Activated CD4-positive, alpha-beta T cell treated with anti-CD3 and anti-CD28 coated beads, Interleukin-2, amount 50 U/mL, for 24 hours (primary cell): ENCODE results near the gene PTPRA.
"Not testable (repeated sequence)": the region's sequence is repeated elsewhere in the genome, so short reads cannot be mapped to it uniquely, and the experiment has no call there.

Experiments used
- DNase-seq, 2 donors: peaks; one replicate each; pipeline ENCODE4 v3.0.0-alpha.2; 2020; ENCODE audit warnings: low read depth in 1 of 2, low spot score in 1 of 2

The PTPRA gene

GRCh38 chr20:3038454-3038853 is 165.2 kb downstream of the PTPRA start:
- no peak for DNase-seq

- no peak for DNase-seq
Measured at GRCh38 chr20:3039426-3039825, 166.1 kb downstream of the PTPRA start.

DNA sequence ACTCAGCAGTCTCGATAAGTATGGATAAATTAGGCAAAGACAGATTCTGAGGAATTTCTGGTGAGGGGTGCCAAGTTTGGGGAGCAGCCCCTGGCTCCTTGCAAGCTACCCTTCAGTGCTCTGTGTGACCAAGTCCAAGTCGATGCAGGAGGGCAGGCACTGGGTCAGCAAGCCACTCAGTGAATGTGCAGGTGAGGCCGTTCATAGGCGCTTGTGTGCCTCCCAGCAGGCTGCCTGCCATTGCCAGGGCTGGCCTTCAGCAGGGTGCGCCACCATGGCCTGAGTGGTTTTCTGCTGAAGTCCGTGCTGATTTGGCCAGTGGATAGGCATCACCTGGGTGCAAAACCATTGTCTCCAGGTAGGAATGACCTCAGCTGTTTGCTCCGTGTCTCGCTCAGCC is 166.8 kb downstream of the PTPRA start:
- DNase-seq, result no peak

GRCh38 chr20:3041854-3042409 is 168.7 kb downstream of the PTPRA start:
- no peak for DNase-seq

- DNase-seq, result no peak
Measured at GRCh38 chr20:3042625-3043024, 169.3 kb downstream of the PTPRA start.

- no peak for DNase-seq
Measured at GRCh38 chr20:3043322-3043721, 170.0 kb downstream of the PTPRA start, which contains the start of gene GNRH2. TSS of gene GNRH2 (plus strand) at chr20:3043622. CDS start at chr20:3044415, 793 bp downstream.

DNA sequence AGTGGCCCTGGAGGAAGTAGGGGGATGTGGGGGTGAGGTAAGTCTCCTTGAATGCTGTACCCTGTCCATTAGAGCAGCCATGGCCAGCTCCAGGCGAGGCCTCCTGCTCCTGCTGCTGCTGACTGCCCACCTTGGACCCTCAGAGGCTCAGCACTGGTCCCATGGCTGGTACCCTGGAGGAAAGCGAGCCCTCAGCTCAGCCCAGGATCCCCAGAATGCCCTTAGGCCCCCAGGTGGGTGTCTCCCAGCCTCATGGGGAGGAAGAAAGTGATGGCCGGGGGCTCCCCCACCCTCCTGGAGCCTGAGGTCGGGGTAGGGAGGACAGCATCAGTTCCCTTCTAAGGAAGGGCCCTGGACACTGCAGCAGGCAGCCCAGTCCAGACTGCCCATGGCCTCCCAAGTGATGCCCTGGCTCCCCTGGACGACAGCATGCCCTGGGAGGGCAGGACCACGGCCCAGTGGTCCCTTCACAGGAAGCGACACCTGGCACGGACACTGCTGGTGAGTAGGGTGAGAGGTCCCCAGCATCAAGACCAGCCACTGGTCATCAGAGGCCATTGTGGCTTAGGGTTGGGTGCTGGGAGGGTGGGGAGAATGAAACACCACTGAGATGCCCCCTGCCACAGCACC is 171.2 kb downstream of the PTPRA start:
- no peak for DNase-seq

- peak in 1 of 2 donors; percentile 27 for DNase-seq
Measured at GRCh38 chr20:3045042-3045815, 171.9 kb downstream of the PTPRA start.

- peak; percentile 70 for DNase-seq
Measured at GRCh38 chr20:3045816-3046676, 172.8 kb downstream of the PTPRA start, which contains the start of gene MRPS26. TSS of gene MRPS26 (plus strand) at chr20:3046052. CDS start at chr20:3046069, 17 bp downstream.

- DNase-seq, result no peak
Measured at GRCh38 chr20:3046677-3047462, 173.6 kb downstream of the PTPRA start.

GRCh38 chr20:3047486-3048419 is 174.5 kb downstream of the PTPRA start:
- DNase-seq, result no peak

GRCh38 chr20:3051385-3052019 is 178.2 kb downstream of the PTPRA start:
- DNase-seq, result no peak

DNA sequence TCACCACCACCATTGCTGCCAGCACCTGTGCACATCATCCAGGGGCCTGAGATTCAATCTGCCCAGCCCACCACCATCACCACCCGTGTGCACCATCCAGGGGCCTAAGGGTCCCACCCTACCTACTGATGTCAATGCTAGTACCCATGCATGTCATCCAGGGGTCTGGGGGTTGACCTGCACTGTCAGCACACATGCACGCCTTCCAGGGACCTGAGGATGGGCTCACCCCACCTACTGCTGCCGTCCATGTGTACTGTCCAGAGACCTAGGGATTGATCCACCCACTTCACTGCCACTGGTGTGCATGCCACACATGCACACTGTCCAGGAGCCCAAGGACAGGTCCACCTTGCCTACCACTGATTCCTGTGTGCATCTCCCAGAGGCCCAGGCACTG is 186.2 kb downstream of the PTPRA start:
- no peak for DNase-seq

DNA sequence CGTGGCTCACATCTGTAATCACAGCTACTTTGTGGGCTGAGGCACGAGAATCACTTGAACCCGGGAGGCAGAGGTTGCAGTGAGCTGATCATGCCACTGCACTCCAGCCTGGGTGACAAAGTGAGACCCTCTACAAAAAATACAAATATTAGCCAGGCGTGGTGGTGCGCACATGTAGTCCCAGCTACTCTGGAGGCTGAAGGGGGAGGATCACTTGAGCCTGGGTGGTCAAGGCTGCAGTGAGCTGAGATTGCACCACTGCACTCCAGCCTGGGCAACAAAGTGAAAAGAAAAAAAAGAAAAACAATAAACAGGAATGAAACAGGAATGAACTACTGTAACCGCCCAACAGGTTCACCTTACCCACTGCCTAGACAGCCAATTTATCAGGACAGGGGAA is 190.8 kb downstream of the PTPRA start:
- DNase-seq, result not testable (repeated sequence)

DNA sequence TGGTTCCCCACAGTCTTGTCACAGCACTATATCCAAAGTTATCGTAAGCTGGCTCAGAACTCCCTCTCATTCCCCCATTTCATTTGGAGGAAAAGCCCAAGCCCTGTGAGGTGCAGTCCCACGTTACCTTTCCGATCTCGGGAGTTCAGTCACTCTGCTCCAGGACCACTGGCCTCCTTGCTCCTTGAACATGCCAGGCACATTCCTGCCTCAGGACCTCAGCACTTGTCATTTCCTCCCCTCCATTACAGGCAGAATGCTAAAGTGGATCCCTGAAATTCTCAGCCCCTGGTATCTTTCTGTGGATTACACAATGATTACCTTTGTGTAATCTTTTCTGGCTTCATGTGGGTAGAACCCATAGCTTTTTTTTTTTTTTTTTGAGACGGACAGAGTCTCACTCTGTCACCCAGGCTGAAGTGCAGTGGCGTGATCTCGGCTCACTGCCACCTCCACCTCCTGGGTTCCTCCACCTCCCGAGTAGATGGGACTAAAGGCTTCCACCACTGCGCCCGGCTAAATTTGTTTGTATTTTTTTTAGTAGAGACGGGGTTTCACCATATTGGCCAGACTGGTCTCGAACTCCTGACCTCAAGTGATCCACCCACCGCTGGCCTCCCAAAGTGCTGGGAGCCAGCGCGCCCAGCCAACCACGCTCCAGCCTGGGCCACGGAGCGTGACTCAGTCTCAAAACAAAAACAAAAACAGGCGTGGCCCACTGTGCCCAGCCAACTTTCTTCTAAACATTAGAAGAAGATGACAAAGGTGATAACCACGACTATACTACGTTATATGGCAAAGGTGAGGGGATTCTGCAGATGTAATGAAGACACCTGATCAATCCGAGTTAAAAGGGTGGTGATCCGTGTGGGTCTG is 194.1 kb downstream of the PTPRA start:
- DNase-seq, result no peak

- DNase-seq, result no peak
Measured at GRCh38 chr20:3068075-3068474, 194.8 kb downstream of the PTPRA start.

DNA sequence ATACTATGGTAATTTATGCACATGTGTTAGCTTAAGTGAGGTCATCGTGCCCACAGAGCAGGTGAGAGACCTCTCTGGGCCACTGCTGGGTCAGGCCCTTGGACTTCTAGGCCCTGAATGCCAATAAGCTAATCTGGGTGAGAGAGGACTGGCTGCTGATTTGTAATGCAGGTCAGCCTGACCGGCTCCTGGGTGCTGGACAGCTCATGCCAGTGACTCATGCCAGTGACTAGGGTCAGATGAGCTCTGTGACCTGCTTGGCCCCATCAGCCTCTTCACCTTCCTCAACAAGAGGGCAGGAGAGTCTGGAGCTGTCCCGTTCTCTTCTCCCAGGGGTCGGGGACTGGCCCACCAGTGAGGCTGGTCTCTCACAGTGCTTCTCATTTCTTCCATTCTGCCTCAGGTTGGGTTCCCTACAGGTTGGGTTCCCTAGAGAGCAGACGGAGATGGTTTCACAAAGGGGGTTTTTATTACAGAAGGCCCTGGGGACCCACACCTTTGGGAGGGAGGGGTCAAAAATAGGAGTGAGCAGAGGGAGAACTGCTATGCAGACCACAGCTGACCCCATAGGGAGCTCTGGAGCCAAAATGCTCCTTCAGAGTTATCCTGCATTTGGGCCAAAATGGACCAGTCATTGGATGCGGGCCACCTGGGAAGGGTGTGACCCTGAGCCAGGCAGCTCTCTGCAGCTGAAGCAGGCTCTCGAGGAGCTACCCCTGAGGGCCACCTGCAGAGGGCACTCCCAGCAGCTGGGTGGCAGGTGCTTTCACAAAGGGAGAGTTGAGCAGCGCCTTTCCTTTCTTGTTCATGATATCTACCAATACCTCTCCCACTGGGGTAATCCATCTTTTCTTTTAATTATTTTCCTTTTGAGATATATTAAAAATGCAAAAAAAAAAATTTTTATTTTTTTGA is 196.0 kb downstream of the PTPRA start:
- DNase-seq, result no peak
